ENCODE measurements around the gene ZNRF3.

- TF ChIP-seq CTCF (IDR thresholded peaks at IDR 0.05) (no peak), ZFX (IDR thresholded peaks at IDR 0.05; ENCODE audit: borderline replicate concordance) (no peak)
Measured at GRCh38 chr22:29037340-29037932, 154.1 kb downstream of the ZNRF3 start.
